ENCODE measurements around the gene M1AP. TPM values are rescaled to one million over a fixed set of nuclear protein-coding genes. Genes with fewer than 3 reads are reported as not detected.

M1AP gene
- total RNA-seq, 1 donor from 2014 or later = not detected

DNA sequence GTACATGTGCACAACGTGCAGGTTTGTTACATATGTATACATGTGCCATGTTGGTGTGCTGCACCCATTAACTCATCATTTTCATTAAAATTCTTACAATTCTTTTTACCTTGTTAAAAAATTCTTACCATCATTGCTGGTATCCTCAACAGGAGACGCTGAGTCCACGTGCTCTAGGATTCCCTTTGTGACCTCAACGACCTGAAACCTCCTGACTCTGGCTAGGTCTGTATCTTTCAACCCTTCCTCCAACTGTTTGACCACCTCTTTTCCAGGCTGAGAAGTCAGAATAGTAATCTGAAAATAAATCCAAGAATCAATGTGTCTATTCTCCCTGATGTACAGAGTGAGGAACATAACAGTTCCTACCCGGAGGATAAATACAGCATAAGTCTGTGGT, 41.2 kb downstream of the M1AP start:
- no peaks in the 10 kb centered on the region for H3K9me3 ChIP-seq (replicated peaks)
- TF ChIP-seq, protein P1, sequence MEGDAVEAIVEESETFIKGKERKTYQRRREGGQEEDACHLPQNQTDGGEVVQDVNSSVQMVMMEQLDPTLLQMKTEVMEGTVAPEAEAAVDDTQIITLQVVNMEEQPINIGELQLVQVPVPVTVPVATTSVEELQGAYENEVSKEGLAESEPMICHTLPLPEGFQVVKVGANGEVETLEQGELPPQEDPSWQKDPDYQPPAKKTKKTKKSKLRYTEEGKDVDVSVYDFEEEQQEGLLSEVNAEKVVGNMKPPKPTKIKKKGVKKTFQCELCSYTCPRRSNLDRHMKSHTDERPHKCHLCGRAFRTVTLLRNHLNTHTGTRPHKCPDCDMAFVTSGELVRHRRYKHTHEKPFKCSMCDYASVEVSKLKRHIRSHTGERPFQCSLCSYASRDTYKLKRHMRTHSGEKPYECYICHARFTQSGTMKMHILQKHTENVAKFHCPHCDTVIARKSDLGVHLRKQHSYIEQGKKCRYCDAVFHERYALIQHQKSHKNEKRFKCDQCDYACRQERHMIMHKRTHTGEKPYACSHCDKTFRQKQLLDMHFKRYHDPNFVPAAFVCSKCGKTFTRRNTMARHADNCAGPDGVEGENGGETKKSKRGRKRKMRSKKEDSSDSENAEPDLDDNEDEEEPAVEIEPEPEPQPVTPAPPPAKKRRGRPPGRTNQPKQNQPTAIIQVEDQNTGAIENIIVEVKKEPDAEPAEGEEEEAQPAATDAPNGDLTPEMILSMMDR (IDR thresholded peaks at IDR 0.05; ENCODE audit: borderline replicate concordance) = no peak
- no peak overlapping the region for H3K4me3 ChIP-seq
- H3K27ac ChIP-seq (replicated peaks) = no peak overlapping the region
- peaks cover 92% of the 10 kb centered on the region for H3K27me3 ChIP-seq (ENCODE audit: low read depth)
- no peaks in the 10 kb centered on the region for H3K36me3 ChIP-seq
- DNase-seq = no peak
- no peaks in the 10 kb centered on the region for H3K4me1 ChIP-seq
- intact Hi-C loops (cut with micrococcal nuclease) = no loop called here

DNA sequence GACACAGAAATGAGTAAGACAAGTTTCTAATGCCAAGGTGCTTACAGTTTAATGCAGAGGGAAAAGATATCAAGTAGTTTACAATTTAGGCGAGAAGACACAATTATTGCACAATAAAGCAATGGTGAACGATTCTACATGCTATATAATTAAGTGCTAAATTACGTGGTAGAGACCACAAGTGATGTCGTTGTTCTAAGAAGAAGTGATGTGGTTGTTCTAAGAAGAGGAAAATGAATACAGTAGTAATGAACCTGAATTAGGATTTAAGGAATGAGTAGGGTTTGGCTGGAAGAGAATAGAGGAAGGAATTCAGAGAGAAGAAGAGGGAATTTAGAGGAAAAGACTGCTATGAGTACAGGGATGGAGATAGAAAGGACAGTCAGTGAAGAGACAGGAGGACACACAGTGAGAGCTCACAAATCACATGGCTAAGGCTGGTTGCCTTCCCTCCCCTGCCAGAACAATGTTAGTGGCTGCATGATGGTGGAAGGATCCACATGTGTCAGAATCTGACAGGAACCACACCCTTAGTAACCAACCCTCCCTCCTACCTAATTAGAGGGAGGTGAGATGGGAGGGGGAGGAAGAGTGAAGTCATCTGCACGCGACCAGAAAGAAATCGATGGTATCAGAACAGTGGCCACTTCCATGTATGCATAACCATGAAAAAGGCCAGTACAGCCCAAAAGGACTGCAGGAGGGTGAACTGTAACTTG, 44.7 kb downstream of the M1AP start:
- intact Hi-C loops (cut with micrococcal nuclease) = no loop called here
- no peak for DNase-seq
- no peaks in the 10 kb centered on the region for H3K36me3 ChIP-seq
- peaks cover 97% of the 10 kb centered on the region for H3K27me3 ChIP-seq (ENCODE audit: low read depth)
- no peak overlapping the region for H3K4me3 ChIP-seq
- no peaks in the 10 kb centered on the region for H3K4me1 ChIP-seq
- H3K9me3 ChIP-seq (replicated peaks) = no peaks in the 10 kb centered on the region
- no peak overlapping the region for H3K27ac ChIP-seq (replicated peaks)
- TF ChIP-seq, protein P1 (IDR thresholded peaks at IDR 0.05; ENCODE audit: borderline replicate concordance) = no peak

DNA sequence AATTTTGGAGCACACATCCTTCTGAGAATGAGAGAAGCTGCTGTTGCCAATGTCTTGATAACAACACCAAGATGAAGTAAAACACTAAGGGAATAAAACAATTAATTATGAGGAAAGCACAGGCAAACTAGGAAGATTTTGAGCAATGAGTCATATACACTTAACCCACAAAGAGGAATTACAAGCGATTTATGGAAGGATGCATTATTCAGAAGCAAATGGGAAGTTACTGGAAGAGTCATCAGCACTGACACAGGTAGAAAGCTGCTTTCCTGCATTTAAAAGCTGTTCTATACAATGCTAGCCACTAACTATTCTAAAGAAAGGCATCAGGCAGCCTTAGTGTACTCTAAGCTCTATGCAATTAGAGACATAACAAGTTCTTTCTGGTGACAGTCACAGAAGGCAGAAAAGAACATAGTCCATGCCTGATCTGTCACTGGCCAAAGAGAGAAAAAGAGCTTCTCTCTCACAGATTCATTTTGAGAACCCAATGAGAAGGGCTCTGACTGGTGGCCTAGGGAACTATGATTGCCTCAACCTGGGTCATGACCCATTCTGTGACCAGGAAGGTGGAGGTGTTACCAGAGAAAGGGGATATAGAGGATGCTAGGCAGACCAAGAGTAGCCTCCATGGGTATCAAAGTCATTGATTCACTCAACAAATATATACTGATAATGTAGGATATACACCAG, 45.4 kb downstream of the M1AP start:
- H3K36me3 ChIP-seq = no peaks in the 10 kb centered on the region
- H3K27me3 ChIP-seq (ENCODE audit: low read depth) = peaks cover 97% of the 10 kb centered on the region
- no peak for DNase-seq
- TF ChIP-seq, protein P1 (IDR thresholded peaks at IDR 0.05; ENCODE audit: borderline replicate concordance) = no peak
- H3K4me1 ChIP-seq = no peaks in the 10 kb centered on the region
- H3K4me3 ChIP-seq = no peak overlapping the region
- H3K27ac ChIP-seq (replicated peaks) = no peak overlapping the region
- no peaks in the 10 kb centered on the region for H3K9me3 ChIP-seq (replicated peaks)
- intact Hi-C loops (cut with micrococcal nuclease) = no loop called here

DNA sequence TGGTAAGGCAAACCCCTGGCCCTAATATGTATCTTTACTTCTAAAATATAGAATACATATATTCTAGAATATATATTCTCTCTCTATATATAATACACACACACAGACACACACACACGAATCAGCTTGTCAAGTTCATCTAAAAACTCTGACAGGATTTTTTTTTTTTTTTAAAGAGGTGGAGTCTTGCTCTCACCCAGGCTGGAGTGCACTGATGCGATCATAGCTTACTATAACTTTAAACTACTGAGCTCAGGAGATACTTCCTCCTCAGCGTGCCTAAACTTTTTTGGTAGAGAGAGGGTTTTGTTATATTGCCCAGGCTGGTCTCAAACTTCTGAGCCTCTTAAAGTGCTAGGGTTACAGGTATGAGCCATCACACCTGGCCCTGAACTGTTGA, 48.5 kb downstream of the M1AP start:
- DNase-seq = no peak
- TF ChIP-seq, protein P1 (IDR thresholded peaks at IDR 0.05; ENCODE audit: borderline replicate concordance) = no peak
- Histone ChIP-seq H3K4me3 (no peak overlapping the region), H3K4me1 (no peaks in the 10 kb centered on the region), H3K27me3 (ENCODE audit: low read depth) (peaks cover 91% of the 10 kb centered on the region), H3K27ac (replicated peaks) (no peak overlapping the region), H3K9me3 (replicated peaks) (no peaks in the 10 kb centered on the region), H3K36me3 (no peaks in the 10 kb centered on the region)
- intact Hi-C loops (cut with micrococcal nuclease) = no loop called here

DNA sequence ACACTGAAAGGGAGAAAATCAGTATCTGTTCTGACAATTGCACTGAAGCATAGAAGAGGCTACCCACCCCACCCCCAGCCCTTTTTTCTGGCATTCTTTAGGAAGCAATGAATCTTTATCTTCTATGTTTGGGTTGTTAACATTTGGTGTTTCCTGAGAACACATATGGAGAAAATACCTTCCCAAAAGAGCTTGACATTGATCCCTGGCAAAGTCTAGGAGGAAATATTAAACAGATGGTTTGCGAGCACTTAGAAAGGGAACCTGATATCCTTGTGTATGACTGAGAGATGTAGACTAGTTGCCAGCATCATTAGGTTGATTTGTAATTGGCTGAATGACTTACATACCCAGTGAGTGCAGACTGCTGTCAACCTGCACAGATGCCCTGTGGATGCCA, 50.7 kb downstream of the M1AP start:
- intact Hi-C loops (cut with micrococcal nuclease) = no loop called here
- TF ChIP-seq, protein P1 (IDR thresholded peaks at IDR 0.05; ENCODE audit: borderline replicate concordance) = no peak
- Histone ChIP-seq H3K36me3 (no peaks in the 10 kb centered on the region), H3K4me1 (no peaks in the 10 kb centered on the region), H3K4me3 (no peak overlapping the region), H3K27me3 (ENCODE audit: low read depth) (peaks cover 90% of the 10 kb centered on the region), H3K27ac (replicated peaks) (no peak overlapping the region), H3K9me3 (replicated peaks) (no peaks in the 10 kb centered on the region)
- no peak for DNase-seq
